ENCODE measurements around the gene OSMR.

The OSMR gene

DNA sequence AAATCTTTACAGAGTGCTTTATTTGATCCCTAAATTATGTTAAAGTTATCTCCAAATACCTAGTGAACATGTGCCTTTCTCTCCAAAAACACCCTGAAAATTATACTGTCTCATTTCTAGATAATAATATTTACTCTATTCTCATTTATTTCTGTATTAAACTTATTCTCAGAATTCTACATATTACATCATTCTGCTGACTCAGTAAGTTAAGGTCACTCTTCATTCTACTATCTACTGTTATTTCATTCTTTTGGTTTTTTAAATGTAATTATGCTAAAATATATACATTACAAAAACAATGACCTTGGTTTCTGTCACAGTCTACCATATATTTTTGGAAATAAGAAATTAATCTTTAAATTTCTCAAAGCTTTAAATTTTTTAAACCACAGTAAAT lies 132.2 kb downstream of the OSMR start:
- Histone ChIP-seq H3K4me3 (ENCODE audit: low read length, poor library complexity, severe bottlenecking) (no peak overlapping the region), H3K9me3 (ENCODE audit: insufficient read depth, low read depth, low read length) (no peaks in the 10 kb centered on the region), H3K36me3 (ENCODE audit: insufficient read depth, low read length) (peaks cover 55% of the 10 kb centered on the region), H2AFZ (ENCODE audit: low read length) (no peak overlapping the region), H3K27me3 (ENCODE audit: insufficient read depth, low read length, poor library complexity, severe bottlenecking) (no peaks in the 10 kb centered on the region), H3K79me2 (ENCODE audit: insufficient read depth, low read length) (no peaks in the 10 kb centered on the region), H3K9ac (ENCODE audit: low read depth, low read length, poor library complexity, severe bottlenecking) (no peak overlapping the region), H3F3A (ENCODE audit: low read depth) (no peaks in the 10 kb centered on the region), H3K4me2 (ENCODE audit: low read depth, low read length, poor library complexity, severe bottlenecking) (no peak overlapping the region), H3K4me1 (ENCODE audit: insufficient read depth, low read length, poor library complexity, severe bottlenecking) (no peaks in the 10 kb centered on the region), H3K9me2 (replicated peaks; ENCODE audit: low read depth, low read length) (no peaks in the 10 kb centered on the region), H4K20me1 (ENCODE audit: insufficient read depth, low read length, poor library complexity, severe bottlenecking) (no peaks in the 10 kb centered on the region)
- TF ChIP-seq EZH2phosphoT487 (IDR thresholded peaks at IDR 0.05; ENCODE audit: borderline replicate concordance) = no peak

DNA sequence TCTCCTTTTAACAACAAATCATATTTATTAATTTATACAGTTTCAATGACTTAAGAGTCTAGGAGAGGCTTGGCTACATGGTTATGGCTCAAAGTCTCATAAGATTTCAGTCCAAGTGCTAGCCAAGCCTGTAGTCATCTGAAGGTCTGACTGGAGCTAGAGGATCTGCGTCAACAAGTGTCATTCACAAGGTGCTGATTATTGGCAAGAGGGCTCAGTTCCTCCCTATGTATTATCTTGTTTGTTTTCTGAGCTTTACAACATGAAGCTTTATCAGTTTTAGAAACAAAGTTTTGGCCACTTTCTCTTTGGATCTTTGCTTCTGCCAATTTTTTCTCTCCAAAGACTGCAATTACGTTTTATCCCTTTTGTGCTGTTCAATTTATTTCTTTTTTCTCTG lies 133.7 kb downstream of the OSMR start:
- H3F3A ChIP-seq (ENCODE audit: low read depth) = no peaks in the 10 kb centered on the region
- H3K4me1 ChIP-seq (ENCODE audit: insufficient read depth, low read length, poor library complexity, severe bottlenecking) = no peaks in the 10 kb centered on the region
- H2AFZ ChIP-seq (ENCODE audit: low read length) = no peak overlapping the region
- H3K9me3 ChIP-seq (ENCODE audit: insufficient read depth, low read depth, low read length) = no peaks in the 10 kb centered on the region
- no peak overlapping the region for H3K9ac ChIP-seq (ENCODE audit: low read depth, low read length, poor library complexity, severe bottlenecking)
- H3K79me2 ChIP-seq (ENCODE audit: insufficient read depth, low read length) = no peaks in the 10 kb centered on the region
- peaks cover 44% of the 10 kb centered on the region for H3K36me3 ChIP-seq (ENCODE audit: insufficient read depth, low read length)
- no peaks in the 10 kb centered on the region for H3K27me3 ChIP-seq (ENCODE audit: insufficient read depth, low read length, poor library complexity, severe bottlenecking)
- no peak for TF ChIP-seq EZH2phosphoT487 (IDR thresholded peaks at IDR 0.05; ENCODE audit: borderline replicate concordance)
- TF ChIP-seq, protein P1, sequence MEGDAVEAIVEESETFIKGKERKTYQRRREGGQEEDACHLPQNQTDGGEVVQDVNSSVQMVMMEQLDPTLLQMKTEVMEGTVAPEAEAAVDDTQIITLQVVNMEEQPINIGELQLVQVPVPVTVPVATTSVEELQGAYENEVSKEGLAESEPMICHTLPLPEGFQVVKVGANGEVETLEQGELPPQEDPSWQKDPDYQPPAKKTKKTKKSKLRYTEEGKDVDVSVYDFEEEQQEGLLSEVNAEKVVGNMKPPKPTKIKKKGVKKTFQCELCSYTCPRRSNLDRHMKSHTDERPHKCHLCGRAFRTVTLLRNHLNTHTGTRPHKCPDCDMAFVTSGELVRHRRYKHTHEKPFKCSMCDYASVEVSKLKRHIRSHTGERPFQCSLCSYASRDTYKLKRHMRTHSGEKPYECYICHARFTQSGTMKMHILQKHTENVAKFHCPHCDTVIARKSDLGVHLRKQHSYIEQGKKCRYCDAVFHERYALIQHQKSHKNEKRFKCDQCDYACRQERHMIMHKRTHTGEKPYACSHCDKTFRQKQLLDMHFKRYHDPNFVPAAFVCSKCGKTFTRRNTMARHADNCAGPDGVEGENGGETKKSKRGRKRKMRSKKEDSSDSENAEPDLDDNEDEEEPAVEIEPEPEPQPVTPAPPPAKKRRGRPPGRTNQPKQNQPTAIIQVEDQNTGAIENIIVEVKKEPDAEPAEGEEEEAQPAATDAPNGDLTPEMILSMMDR (conservative IDR thresholded peaks at IDR 0.05; ENCODE audit: low read length) = no peak
- no peak overlapping the region for H3K4me3 ChIP-seq (ENCODE audit: low read length, poor library complexity, severe bottlenecking)
- peaks cover 3% of the 10 kb centered on the region for H4K20me1 ChIP-seq (ENCODE audit: insufficient read depth, low read length, poor library complexity, severe bottlenecking)
- no peak overlapping the region for H3K4me2 ChIP-seq (ENCODE audit: low read depth, low read length, poor library complexity, severe bottlenecking)
- H3K9me2 ChIP-seq (replicated peaks; ENCODE audit: low read depth, low read length) = no peaks in the 10 kb centered on the region

All from Loucy (cell line).